Glomerular visceral epithelial cell (primary cell): ENCODE data around the gene PNPLA7.
"Not testable (repeated sequence)": the region's sequence is repeated elsewhere in the genome, so short reads cannot be mapped to it uniquely, and the experiment has no call there.

Source experiments
- DNase-seq: peaks from one replicate; pipeline ENCODE4 v3.0.0-alpha.2; 2016; ENCODE audit errors: extremely low spot score

Gene PNPLA7

DNA sequence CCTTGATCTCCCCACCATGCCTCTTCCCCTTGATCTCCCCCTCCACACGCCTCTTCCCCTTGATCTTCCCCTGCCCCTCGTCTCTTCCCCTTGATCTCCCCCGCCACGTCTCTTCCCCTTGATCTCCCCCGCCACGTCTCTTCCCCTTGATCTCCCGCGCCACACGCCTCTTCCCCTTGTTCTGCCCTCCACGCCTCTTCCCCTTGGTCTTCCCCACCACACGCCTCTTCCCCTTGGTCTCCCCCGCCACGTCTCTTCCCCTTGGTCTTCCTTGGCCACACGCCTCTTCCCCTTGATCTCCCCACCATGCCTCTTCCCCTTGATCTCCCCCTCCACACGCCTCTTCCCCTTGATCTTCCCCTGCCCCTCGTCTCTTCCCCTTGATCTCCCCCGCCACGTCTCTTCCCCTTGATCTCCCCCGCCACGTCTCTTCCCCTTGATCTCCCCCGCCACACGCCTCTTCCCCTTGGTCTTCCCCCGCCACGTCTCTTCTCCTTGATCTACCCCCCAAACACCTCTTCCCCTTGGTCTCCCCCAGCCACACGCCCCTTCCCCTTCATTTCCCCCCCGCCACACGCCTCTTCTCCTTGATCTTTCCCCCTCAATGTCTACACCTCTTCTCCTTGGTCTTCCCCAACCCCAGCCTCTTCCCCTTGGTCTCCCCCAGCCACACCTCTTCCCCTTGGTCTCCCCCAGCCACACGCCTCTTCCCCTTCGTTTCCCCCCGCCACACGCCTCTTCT is 98.8 kb downstream of the PNPLA7 start:
- not testable (repeated sequence) for DNase-seq

DNA sequence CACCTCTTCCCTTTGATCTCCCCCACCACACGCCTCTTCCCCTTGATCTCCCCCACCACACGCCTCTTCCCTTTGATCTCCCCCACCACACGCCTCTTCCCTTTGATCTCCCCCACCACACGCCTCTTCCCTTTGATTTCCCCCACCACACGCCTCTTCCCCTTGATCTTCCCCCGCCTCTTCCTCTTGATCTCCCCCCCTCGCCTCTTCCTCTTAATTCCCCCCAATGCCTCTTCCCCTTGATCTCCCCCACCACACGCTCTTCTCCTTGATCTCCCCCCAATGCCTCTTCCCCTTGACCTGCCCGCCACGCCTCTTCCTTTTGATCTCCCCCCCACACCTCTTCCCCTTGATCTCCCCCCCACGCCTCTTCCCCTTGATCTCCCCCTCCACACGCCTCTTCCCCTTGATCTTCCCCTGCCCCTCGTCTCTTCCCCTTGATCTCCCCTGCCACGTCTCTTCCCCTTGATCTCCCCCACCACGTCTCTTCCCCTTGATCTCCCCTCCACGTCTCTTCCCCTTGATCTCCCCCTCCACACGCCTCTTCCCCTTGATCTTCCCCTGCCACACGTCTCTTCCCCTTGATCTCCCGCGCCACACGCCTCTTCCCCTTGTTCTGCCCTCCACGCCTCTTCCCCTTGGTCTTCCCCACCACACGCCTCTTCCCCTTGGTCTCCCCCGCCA is 99.5 kb downstream of the PNPLA7 start:
- DNase-seq: not testable (repeated sequence)

DNA sequence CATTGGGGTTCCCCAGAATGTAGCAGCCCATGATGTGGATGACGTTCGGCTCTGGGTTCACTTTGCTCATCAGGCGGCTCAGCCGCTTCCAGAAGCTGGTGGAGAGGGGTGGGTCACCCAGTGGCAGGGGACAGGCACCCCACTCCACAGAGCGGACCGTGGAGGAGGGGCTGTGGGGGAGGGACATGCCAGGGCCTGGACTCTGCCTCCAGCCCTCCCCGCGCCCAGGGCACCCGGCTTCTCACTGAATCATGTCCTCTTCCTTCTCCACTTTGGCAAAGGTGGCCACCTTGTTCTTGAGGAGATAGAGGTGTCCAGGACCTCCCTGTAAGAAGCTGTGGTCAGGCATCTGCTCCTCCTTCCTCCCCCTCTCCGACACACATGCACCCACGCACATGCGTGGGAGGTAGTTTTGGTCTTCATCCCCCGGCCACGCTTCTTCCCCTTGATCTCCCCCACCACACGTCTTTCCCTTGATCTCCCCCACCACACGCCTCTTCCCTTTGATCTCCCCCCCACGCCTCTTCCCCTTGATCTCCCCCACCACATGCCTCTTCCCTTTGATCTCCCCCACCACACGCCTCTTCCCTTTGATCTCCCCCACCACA is 100.2 kb downstream of the PNPLA7 start:
- DNase-seq: no peak

DNA sequence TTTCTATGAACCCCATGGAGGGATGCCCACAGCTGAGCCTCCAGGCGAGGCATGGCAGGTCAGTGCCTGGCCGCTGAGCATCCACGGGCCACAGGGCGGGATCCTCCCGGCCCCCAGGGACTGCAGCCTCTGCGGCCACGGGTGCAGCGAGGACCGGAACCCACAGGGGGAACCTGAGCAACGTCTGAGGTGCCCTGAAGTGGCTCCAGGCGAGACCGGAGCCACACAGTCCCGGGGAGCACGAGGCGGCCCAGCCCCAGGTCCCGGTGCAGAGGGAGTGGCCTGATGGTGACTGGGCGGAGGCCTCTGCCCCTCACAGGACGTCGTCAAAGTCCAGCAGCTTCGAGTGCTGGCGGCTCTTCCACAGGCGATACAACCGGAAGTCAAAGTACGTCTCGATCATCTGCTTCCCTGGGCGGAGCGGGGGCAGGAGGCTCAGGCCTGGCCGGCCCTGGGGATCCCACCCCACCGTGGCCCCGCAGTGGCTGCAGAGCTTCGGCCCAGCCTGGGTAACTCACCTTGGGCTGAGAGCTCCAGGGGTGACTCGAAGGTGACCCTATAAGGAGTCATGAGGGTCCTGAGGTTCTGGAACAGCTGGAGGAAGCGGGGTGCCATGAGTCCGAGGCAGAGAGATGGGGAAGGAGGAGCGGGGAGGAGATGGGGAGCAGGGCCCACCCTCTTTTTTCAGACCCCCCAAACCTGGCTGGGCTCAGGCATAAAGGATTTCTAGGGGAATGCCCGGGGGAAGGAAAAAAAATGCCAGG is 100.9 kb downstream of the PNPLA7 start:
- DNase-seq: no peak

DNA sequence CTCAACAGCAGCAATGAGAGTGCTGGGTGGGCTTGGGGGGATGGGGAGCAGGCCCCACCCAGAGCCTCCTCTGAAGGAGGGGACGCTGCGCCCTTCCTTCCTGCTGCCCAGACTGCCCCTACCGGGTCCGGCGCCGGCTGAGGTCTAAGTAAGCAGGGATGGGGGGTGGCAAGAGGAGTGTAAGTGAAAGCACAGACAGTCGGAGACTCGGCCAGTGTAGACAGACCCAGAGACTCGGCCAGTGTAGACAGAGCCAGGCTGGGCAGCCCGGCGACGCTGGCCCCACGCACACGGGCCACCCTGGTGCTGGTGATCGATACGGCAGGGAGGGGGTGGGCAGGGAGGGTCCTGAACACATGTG is 101.6 kb downstream of the PNPLA7 start:
- no peak for DNase-seq

DNA sequence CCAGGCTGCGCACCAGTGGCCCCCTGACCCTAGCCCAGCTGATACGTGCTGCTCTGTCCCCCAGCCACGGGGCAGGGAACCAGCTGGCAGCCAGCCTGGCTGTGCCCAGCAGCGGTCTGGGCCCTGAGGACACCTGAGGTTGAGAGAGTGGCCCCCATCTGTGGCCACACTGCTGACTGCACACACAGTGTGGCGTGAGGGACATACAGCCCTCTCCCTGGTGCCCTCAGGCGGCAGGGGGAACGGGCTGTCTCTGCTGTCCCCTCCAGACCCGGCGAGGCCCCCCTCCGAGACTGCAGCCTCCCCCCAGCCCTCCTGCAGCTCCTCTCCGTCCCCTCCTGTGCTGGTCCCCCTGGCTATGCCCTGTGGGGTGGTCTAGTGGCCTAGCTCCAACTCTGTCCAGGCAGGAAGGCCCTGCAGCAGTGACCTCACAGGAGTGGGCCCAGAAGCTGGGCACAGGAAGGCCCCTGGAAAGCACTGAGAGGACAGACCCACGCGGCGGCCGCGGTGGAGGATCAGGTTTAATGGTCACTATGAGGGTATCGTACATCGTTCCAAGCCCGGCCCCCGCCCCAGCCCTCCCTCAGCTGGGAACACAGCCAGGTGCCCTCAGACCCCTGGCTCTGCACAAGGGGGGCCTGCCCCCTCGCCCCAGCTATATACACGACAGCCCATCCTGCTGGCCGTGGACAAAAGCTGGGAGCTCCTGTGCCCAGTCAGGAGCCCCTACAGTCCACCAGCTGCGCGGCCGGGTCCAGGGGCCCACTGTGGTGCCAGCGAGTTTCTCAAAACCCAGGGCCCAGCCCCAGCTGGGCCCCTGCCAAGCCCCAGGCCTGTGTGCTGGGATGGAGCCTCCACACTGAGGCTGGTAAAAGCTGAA is 102.2 kb downstream of the PNPLA7 start:
- DNase-seq: no peak

DNA sequence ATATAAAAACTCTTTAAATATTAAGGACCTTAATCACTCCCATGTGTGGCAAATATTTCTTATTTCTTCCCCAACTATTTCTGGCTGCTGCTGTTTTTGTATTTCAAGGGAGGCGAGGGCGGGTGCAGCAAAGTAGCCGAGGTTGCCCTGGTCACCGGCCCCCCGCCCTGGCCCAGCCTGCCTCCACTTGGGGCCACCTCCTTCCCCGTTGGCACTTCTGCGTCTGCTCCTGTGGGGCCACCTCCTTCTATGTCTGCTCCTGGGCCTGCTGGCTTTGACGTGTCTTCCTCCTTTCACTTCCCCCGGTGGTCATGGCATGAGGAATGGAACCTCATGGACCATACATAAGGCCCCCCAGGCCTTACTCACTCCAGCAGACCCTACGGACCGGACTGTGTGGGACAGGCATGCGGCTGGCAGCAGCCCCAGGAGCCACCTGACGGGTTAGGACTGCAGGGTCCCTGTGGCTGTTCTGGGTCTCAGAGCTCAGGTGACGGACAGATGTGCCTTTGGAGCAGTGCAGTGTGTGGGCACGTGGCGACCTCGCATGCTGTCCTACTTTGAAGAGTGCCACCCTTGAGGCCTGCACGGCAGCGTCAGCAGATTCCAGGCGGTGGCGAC is 103.2 kb downstream of the PNPLA7 start:
- no peak for DNase-seq

DNA sequence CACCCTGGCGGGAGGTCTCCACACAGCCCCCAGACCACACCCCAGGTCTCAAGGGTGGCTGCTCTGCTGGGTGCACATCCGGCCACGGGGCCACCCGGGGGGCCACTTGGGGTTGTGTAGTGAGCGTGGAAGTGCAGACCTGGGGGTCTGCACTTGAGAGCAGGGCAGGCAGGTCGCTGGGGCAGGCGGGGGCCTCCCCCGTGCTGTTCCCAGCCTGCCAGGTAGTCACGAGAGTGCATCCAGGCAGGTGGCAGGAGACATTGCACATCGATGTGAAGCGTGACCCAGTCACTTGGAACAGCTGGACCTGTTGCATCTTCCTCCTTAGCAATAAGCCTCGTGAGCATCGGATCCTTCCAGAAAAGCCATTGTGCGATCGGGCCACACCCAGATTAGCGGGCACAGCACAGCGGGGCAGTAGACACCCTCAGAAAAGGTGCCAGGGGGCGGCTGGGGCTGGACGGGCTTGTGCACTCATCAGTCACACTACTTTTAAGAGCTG is 104.2 kb downstream of the PNPLA7 start:
- DNase-seq: no peak

DNA sequence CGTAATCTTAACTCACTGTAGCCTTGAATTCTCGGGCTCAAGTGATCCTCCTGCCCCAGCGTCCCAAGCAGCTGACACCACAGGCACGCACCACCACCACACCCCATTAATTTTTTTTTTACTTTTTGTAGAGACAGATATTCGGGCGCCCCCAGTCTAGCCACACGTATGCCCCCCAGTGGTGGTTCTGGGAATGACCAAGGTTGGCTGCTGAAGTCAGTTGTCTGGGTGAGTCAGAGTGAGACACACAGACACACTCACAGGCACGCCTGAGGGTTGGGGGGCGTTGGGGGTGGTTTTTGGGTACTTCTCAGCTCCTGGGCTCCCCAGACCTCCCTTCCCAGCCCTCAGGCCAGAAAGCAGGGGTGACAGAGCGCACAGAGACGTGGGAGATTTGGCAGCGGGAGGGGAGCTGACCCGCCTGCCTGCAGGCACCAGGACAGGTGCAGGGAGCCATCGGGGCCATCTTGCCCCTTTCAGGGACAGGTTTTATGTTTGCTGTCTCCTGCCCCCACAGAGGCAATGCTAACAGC is 104.9 kb downstream of the PNPLA7 start:
- peak; percentile 81 for DNase-seq

DNA sequence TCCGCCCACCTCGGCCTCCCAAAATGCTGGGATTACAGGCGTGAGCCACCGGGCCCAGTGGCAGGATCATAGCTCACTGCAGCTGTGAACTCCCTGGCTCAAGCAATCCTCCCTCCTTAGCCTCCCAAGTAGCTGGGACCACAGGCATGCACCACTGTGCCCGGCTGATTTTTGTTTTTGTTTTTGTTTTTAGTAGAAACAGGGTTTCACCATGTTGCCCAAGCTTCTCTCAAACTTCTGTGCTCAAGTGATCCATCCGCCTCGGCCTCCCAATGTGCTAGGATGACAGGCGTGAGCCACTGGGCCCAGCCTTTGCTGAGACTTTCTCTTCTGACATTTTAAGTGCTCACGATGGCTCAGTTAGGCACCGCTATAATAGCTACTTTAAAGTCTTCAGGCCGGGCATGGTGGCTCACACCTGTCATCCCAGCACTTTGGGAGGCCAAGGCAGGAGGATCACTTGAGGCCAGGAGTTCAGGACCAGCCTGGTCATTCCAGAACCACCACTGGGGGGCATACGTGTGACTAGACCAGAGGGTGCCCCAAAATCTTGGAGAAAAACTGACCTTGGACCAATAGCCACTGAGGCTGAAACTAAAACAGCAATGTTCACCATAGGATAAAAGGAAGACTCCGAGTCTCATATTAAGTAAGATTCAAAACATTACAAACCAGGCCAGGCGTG is 106.0 kb downstream of the PNPLA7 start:
- DNase-seq: no peak

DNA sequence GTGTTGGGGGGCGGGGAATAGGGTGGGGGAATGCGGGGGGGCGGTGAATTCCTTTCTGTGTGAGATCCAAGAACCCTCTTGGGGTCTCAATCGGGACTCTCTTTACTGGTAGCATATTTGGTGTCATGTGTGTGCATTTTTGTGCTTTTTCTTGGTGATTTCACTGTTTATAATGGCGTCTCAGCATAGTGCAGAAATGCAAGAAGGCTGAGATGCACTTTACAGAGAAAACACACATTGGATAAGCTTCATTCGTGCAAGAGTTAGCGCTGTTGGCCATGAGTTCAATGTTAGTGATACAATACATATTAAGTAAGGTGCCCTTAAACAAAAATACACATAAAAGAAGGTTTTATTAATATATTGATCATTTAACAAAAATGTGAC is 108.3 kb downstream of the PNPLA7 start:
- no peak for DNase-seq

DNA sequence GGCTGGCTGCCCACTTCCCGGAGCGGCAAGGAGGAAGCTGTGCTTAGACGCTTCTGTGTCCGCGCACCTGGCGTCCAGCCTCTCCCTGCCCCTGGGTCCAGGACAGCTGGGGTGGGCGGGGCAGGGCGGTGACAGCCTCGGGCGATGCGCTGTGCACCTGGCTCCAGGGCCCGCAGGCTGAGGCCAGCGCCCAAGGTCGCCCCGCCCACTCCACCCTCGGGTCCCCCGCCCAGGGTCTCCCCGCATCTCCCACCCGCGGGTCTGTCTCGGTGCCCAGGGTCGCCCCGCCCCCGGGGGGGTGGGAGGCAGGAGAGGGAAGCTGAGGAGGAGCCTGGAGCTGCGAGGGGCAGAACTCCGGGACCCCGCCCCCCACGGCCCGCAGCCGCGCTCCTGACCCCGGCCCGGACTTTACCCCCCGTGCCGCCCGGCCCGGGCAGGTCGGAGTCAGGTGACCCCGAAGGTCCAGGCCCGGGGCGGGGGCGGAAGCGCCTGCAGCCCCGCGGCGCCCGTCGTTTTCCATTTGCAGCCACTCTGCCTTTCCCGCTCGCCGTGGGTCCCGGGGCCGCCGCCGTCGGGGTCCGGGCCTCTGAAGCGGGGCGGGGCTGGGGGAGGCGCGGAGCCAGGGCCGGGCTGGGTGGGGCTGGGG is 108.8 kb downstream of the PNPLA7 start, which contains the start of gene ENTPD8:
Gene ENTPD8, minus strand, starts transcription at position 69 of the 646 bp plus-strand sequence. CDS start 3,072 bp downstream, outside the sequence.
- DNase-seq: peak; percentile 45

DNA sequence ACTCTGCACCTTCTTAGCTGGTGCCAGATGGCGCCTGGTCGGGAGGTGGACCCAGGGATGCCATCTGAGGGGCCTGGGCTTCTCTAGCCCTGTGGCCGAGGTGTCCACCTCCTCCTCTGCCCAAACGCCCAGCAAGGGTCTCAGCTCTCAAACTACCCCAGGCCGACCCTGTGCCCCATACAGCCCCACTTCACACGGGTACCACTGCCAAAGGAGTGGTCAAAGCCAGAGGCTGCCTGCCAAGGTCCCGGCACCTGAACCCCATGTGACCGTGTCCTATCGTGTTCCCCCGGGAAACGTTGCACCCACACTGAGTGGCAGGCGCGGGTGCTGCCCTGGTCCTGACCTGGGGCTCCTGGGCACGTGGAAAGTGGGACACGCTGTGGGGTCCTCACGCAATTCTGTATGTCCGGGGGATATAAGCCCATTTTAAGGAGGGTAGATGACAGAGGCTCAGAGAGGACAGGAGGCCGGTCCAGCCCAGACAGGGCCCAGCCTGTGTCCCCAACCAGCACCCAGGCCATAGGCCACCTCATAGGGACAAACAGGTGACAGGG is 111.0 kb downstream of the PNPLA7 start:
- no peak for DNase-seq

DNA sequence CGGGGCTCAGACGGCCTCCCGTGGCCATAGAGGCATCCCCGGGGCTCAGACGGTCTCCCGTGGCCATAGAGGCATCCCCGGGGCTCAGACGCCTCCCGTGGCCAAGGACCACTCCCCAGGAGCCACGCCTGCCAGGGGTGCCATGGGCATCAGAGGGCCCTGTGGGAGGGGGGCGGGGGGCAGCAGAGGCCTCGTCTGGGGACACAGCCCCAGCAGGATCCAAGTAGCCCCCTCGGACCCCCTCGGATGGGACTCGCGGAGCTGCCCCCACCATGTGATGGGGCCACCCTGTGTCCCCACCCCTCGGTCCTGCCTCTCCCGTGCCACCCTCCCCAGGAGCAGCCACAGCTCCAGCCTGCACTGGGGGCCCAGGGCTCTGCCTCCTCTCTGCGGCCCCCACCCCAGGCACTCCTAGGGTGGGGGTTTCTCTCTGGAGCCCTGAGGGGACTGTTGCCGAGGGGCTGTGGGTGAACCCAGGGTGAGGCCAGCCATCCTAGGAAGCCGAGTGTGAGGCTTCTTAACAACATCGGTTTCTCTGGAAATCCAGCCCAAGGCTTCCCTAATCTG is 111.5 kb downstream of the PNPLA7 start:
- no peak for DNase-seq

DNA sequence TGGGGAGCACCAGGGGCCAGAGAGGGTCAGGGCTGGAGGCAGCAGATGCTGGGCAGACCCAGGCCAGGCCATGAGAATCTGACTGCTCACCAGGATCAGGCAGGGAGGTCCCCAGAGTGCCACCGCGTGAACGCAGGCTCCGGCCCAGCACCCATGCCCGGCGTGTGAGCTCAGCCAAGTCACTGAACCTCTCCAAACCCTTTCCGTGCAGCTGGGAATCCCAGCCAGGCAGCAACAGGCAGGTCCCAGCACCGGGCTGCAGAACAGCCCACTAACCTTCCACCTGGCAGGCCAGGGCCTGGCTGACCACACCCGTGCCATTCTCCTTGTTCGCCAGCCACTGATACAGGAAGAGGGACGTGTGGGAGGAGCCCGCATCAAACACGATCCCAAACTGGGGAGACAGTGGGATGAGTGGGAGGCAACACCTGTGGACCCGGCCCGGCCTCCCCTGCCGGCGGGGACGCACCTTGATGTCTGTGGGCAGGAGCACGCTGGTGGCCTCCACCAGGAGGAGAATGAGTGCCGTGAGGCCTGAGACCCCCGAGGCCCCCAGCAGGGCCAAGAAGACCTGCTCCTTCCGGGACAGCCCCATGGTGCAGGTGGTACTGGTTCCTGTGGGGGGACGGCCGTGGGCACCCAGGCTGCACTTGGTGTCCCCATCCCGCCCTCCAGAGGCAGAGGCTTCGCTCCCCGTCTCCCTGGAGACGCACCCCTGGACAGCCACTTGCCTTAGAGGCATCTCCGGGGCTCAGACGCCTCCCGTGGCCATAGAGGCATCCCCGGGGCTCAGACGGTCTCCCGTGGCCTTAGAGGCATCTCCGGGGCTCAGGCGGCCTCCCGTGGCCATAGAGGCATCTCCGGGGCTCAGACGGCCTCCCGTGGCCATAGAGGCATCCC is 112.3 kb downstream of the PNPLA7 start:
- DNase-seq: no peak

DNA sequence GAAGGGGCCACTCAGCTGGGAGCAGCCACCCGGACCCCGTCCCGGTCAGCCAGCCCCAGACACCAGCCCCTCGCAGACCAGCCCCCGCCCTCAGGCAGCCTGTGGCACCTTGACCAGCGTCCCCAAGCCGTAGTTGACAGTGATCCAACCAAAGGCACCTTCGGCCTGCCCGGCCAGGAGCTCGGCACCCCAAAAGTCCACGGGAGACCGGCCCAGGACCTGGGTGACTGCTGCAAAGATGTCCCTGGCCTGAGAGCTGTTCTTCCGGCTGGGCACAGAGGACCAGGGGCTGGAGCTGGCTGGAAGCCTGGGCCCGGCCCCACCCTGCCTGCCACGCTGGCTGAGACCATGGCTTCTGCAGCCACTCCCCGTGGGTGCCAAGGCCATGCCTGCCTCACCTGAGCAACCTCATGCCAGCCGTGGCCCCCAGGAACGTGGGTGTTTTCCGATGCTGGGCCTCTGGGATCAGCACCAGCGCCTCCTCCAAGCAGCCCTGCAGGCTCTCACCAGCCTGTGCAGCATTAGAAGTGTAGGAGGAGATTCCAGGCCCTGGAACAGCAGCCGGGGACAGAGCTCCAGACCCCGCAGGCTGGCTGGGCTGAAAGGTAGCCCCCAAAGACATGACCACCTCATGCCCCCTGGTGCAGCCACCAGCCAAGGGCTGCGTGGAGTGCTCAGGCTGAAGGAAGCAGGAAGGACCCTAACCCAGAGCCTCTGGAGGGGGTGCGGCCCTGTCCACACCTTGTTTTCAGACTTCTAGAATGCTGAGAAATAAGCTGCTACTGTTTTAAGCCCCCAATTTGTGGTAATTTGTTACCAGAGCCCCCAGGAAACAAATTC is 113.2 kb downstream of the PNPLA7 start:
- DNase-seq: no peak
